GM23338 (cell line): Measurements from ENCODE around the gene IFITM10. TPM values are rescaled to one million over a fixed set of nuclear protein-coding genes. Genes with fewer than 3 reads are reported as not detected.
"Not testable (repeated sequence)": the region's sequence is repeated elsewhere in the genome, so short reads cannot be mapped to it uniquely, and the experiment has no call there.

Experiments used
- ATAC-seq: fragments of 200-7000 bp; cut with Tn5 transposase; 3 replicates; pipeline ENCODE4 v1.9.1; 2020
- DNase-seq: peaks from one replicate; pipeline ENCODE4 v3.0.0-alpha.2; 2015; ENCODE audit warnings: low spot score
- H2AFZ ChIP-seq: fragments of 200-600 bp; sonication (generic); 2 replicates; pipeline ENCODE4 v1.8.0; 2016; ENCODE audit warnings: antibody characterized with exemption, mild to moderate bottlenecking, moderate library complexity
- H3F3A ChIP-seq: fragments of 200-600 bp; sonication (generic); replicated peaks from 2 replicates; pipeline ENCODE4 v1.8.0; 2017; ENCODE audit warnings: antibody characterized with exemption, mixed run types, low read depth
- H3K27ac ChIP-seq: fragments of 200-600 bp; sonication (generic); 2 replicates; pipeline ENCODE4 v1.6.1; 2016; ENCODE audit warnings: low read depth
- H3K27me3 ChIP-seq: fragments of 200-600 bp; sonication (generic); 2 replicates; pipeline ENCODE4 v1.8.0; 2016; ENCODE audit warnings: mild to moderate bottlenecking, mixed run types, moderate library complexity; ENCODE audit not compliant: insufficient read depth
- H3K36me3 ChIP-seq: fragments of 200-600 bp; sonication (generic); 2 replicates; pipeline ENCODE4 v1.8.0; 2016; ENCODE audit warnings: mild to moderate bottlenecking; ENCODE audit not compliant: insufficient read depth
- H3K4me1 ChIP-seq: fragments of 200-600 bp; sonication (generic); 2 replicates; pipeline ENCODE4 v1.8.0; 2016; ENCODE audit warnings: mild to moderate bottlenecking, moderate library complexity; ENCODE audit not compliant: insufficient read depth
- H3K4me2 ChIP-seq: fragments of 200-600 bp; sonication (generic); 2 replicates; pipeline ENCODE4 v1.7.1; 2017; ENCODE audit warnings: mixed run types
- H3K4me3 ChIP-seq: fragments of 200-600 bp; sonication (generic); 2 replicates; pipeline ENCODE4 v1.6.1; 2016; ENCODE audit warnings: mixed run types
- H3K79me2 ChIP-seq: fragments of 200-600 bp; sonication (generic); replicated peaks from 2 replicates; pipeline ENCODE4 v1.8.0; 2017; ENCODE audit warnings: mild to moderate bottlenecking; ENCODE audit not compliant: insufficient read depth
- H3K9me2 ChIP-seq: fragments of 200-600 bp; sonication (generic); 2 replicates; pipeline ENCODE4 v1.8.0; 2017; ENCODE audit not compliant: insufficient read depth
- H4K20me1 ChIP-seq: fragments of 200-600 bp; sonication (generic); replicated peaks from 2 replicates; pipeline ENCODE4 v1.8.0; 2017; ENCODE audit warnings: mild to moderate bottlenecking; ENCODE audit not compliant: insufficient read depth
- H3K27ac Mint-ChIP-seq: 2 replicates; pipeline ENCODE4 v1.8.0; 2020; ENCODE audit warnings: inconsistent platforms, mild to moderate bottlenecking, moderate library complexity, mixed read lengths
- H3K27me3 Mint-ChIP-seq: 3 replicates; pipeline ENCODE4 v1.8.0; 2022; ENCODE audit warnings: low read depth, mild to moderate bottlenecking, moderate library complexity, mixed read lengths, inconsistent platforms; ENCODE audit not compliant: insufficient read depth, poor library complexity
- H3K36me3 Mint-ChIP-seq: 3 replicates; pipeline ENCODE4 v1.8.0; 2021; ENCODE audit warnings: low read depth, mild to moderate bottlenecking, inconsistent platforms, moderate library complexity, mixed read lengths
- H3K4me1 Mint-ChIP-seq: 3 replicates; pipeline ENCODE4 v1.8.0; 2020; ENCODE audit warnings: mild to moderate bottlenecking, inconsistent platforms, mixed read lengths
- H3K4me3 Mint-ChIP-seq: 3 replicates; pipeline ENCODE4 v1.8.0; 2021; ENCODE audit warnings: moderate library complexity, mild to moderate bottlenecking, inconsistent platforms, mixed read lengths
- H3K9me3 Mint-ChIP-seq: 3 replicates; pipeline ENCODE4 v1.8.0; 2020; ENCODE audit warnings: moderate library complexity, mild to moderate bottlenecking, inconsistent platforms, mixed read lengths
- polyA plus RNA-seq: library from polyadenylated mRNA; unstranded; fragments of >200 nt; fragmentation: Nextera tagmentation; extraction: Ambion mirVana; gene quantifications from 2 replicates; pipeline ENCODE4 v1.2.1, GENCODE V29; 2016
- total RNA-seq: library from RNA; depleted of rRNA; stranded (reverse); fragments of >200 nt; shearing (Covaris generic); gene quantifications from 2 replicates; pipeline ENCODE4 v1.2.3, GENCODE V29; 2014; rRNA removed

IFITM10 gene
- total and polyA plus RNA-seq, 2 experiments from 2014 or later, result 0.06 TPM; not detected in 1

- H3K36me3 ChIP-seq, H3K9me2 ChIP-seq, H4K20me1 ChIP-seq, H3K4me1 Mint-ChIP-seq, H3K27ac ChIP-seq, H3K4me3 ChIP-seq, DNase-seq, H3K27me3 Mint-ChIP-seq, H3K27ac Mint-ChIP-seq, H3K27me3 ChIP-seq, H3K4me1 ChIP-seq, H2AFZ ChIP-seq, H3F3A ChIP-seq, H3K9me3 Mint-ChIP-seq, H3K36me3 Mint-ChIP-seq, H3K4me2 ChIP-seq, H3K79me2 ChIP-seq, H3K4me3 Mint-ChIP-seq, ATAC-seq: not testable (repeated sequence)
Measured at GRCh38 chr11:1684886-1685874, 65.2 kb downstream of the IFITM10 start.

- H3K27ac Mint-ChIP-seq, H3K4me1 Mint-ChIP-seq, H3K36me3 ChIP-seq, H3K27me3 Mint-ChIP-seq, H4K20me1 ChIP-seq, H3K4me3 Mint-ChIP-seq, H3K79me2 ChIP-seq, ATAC-seq, H3K9me3 Mint-ChIP-seq, H3K36me3 Mint-ChIP-seq, H3K27me3 ChIP-seq, H3F3A ChIP-seq, DNase-seq, H3K4me3 ChIP-seq, H2AFZ ChIP-seq, H3K4me1 ChIP-seq, H3K4me2 ChIP-seq, H3K27ac ChIP-seq, H3K9me2 ChIP-seq: not testable (repeated sequence)
Measured at GRCh38 chr11:1683904-1684572, 66.4 kb downstream of the IFITM10 start.

- not testable (repeated sequence) for H3K27me3 ChIP-seq, H3K4me2 ChIP-seq, H3K36me3 ChIP-seq, H3K4me3 ChIP-seq, H3K36me3 Mint-ChIP-seq, H3K9me3 Mint-ChIP-seq, H3K4me1 Mint-ChIP-seq, H3K79me2 ChIP-seq, H4K20me1 ChIP-seq, DNase-seq, H3K4me1 ChIP-seq, H3F3A ChIP-seq, H3K27me3 Mint-ChIP-seq, H3K27ac Mint-ChIP-seq, H3K4me3 Mint-ChIP-seq, H3K9me2 ChIP-seq, H3K27ac ChIP-seq, H2AFZ ChIP-seq, ATAC-seq
Measured at GRCh38 chr11:1683216-1683615, 67.2 kb downstream of the IFITM10 start.

Other genes with a start within 250 kb of the IFITM10 start
- gene DUSP8, start 178.3 kb downstream of the IFITM10 start, total RNA-seq, result 1.1 and 3.3 TPM in 2 replicates
- 1.1 TPM in 2 replicates for gene DUSP8, start 178.3 kb downstream of the IFITM10 start, polyA plus RNA-seq
- not detected in 2 replicates for gene KRTAP5-1, start 165.3 kb downstream of the IFITM10 start, total RNA-seq
- gene KRTAP5-1, start 165.3 kb downstream of the IFITM10 start, polyA plus RNA-seq, result not detected in 2 replicates
- not detected in 2 replicates for gene KRTAP5-2, start 152.3 kb downstream of the IFITM10 start, total RNA-seq
- gene KRTAP5-2, start 152.3 kb downstream of the IFITM10 start, polyA plus RNA-seq, result not detected in 2 replicates
- gene KRTAP5-3, start 142.1 kb downstream of the IFITM10 start, total RNA-seq, result not detected in 2 replicates
- not detected in 2 replicates for gene KRTAP5-3, start 142.1 kb downstream of the IFITM10 start, polyA plus RNA-seq
- gene KRTAP5-4, start 128.5 kb downstream of the IFITM10 start, total RNA-seq, result not detected in 2 replicates
- gene KRTAP5-4, start 128.5 kb downstream of the IFITM10 start, polyA plus RNA-seq, result not detected in 2 replicates
- gene KRTAP5-5, start 120.8 kb downstream of the IFITM10 start, total RNA-seq, result not detected in 2 replicates
- gene KRTAP5-5, start 120.8 kb downstream of the IFITM10 start, polyA plus RNA-seq, result not detected in 2 replicates
- not detected in 2 replicates for gene KRTAP5-6, start 53.4 kb downstream of the IFITM10 start, total RNA-seq
- not detected in 2 replicates for gene KRTAP5-6, start 53.4 kb downstream of the IFITM10 start, polyA plus RNA-seq
- 198 and 251 TPM in 2 replicates for gene CTSD, start 13.3 kb upstream of the IFITM10 start, total RNA-seq
- 67.1 and 73.6 TPM in 2 replicates for gene CTSD, start 13.3 kb upstream of the IFITM10 start, polyA plus RNA-seq
- not detected in 2 replicates for gene SYT8, start 84.4 kb upstream of the IFITM10 start, total RNA-seq
- gene SYT8, start 84.4 kb upstream of the IFITM10 start, polyA plus RNA-seq, result not detected in 2 replicates
- not detected in 2 replicates for gene TNNI2, start 88.4 kb upstream of the IFITM10 start, total RNA-seq
- not detected in 2 replicates for gene TNNI2, start 88.4 kb upstream of the IFITM10 start, polyA plus RNA-seq
- gene LSP1, start 102.5 kb upstream of the IFITM10 start, total RNA-seq, result not detected in 2 replicates
- 0.84 and 0.96 TPM in 2 replicates for gene LSP1, start 102.5 kb upstream of the IFITM10 start, polyA plus RNA-seq
- gene PRR33, start 141.3 kb upstream of the IFITM10 start, total RNA-seq, result 0.04 TPM in 1 of 2 replicates, not detected in the other
- not detected in 2 replicates for gene PRR33, start 141.3 kb upstream of the IFITM10 start, polyA plus RNA-seq
- not detected in 2 replicates for gene TNNT3, start 169.1 kb upstream of the IFITM10 start, total RNA-seq
- gene TNNT3, start 169.1 kb upstream of the IFITM10 start, polyA plus RNA-seq, result not detected in 2 replicates
- 63.3 and 91.5 TPM in 2 replicates for gene MRPL23, start 196.7 kb upstream of the IFITM10 start, total RNA-seq
- 84.7 and 92.0 TPM in 2 replicates for gene MRPL23, start 196.7 kb upstream of the IFITM10 start, polyA plus RNA-seq
- 0.76 TPM in 1 of 2 replicates, not detected in the other for gene H19, start 247.2 kb upstream of the IFITM10 start, total RNA-seq
- gene H19, start 247.2 kb upstream of the IFITM10 start, polyA plus RNA-seq, result 0.86 and 1.2 TPM in 2 replicates